HepG2 (cell line): ENCODE results near the gene COL4A2. TPM values are rescaled to one million over a fixed set of nuclear protein-coding genes. Genes with fewer than 3 reads are reported as not detected.

ENCODE experiments used
- ATAC-seq: fragments of 200-7000 bp; cut with Tn5 transposase; 3 replicates; pipeline ENCODE4 v1.9.1; 2020; ENCODE audit warnings: mild to moderate bottlenecking, moderate library complexity
- BruUV-seq: library from RNA; stranded (reverse); fragments of 400-500 nt; replicated peaks from 2 replicates; lab custom pipeline; 2021; lab: Mats Ljungman, UMichigan
- CTCF ChIA-PET: fragments of 300-600 bp; formaldehyde crosslinking; extraction: SDS; loops from one replicate; lab custom pipeline; 2021; ENCODE audit warnings: low total read pairs, inconsistent platforms, low intra/inter-chr PET ratio; lab: Yijun Ruan, JAX
- POLR2A ChIA-PET: fragments of 350-600 bp; sonication (Branson Sonifier 250); formaldehyde crosslinking; loops from one replicate; lab custom pipeline; 2020; ENCODE audit warnings: antibody characterized with exemption, inconsistent platforms; lab: Yijun Ruan, JAX
- DNase-seq: peaks from one replicate; pipeline ENCODE4 v3.0.0-alpha.2; 2015; ENCODE audit warnings: low spot score
- FAIRE-seq: peaks from 3 replicates; lab custom pipeline; 2011; peaks lifted over from hg19 to GRCh38; lab: Jason Lieb, UNC
- H2AFZ ChIP-seq: one replicate; pipeline ENCODE4 v1.6.1; 2011; ENCODE audit warnings: low read length, inconsistent platforms
- H3K27ac ChIP-seq: fragments of 300-600 bp; 3 replicates; pipeline ENCODE4 v1.8.0; 2011; ENCODE audit warnings: mixed run types, mild to moderate bottlenecking, mixed read lengths, low read length, inconsistent platforms; ENCODE audit not compliant: insufficient read depth; ENCODE audit errors: extremely low read length
- H3K27me3 ChIP-seq, 2 experiments: fragments of 200-600 bp in 1 of 2; 2 replicates in 1 of 2; 3 replicates in 1 of 2; pipeline versions ENCODE4 v1.6.0 to v1.8.0; 2011; ENCODE audit warnings: low read length in 2 of 2, mild to moderate bottlenecking in 2 of 2, moderate library complexity in 2 of 2, inconsistent platforms in 1 of 2; ENCODE audit not compliant: insufficient read depth in 2 of 2, control insufficient read depth in 1 of 2
- H3K36me3 ChIP-seq, 2 experiments: fragments of 200-600 bp in 1 of 2; replicated peaks in 1 of 2; 2 replicates in 1 of 2; 3 replicates in 1 of 2; pipeline versions ENCODE4 v1.5.1 to v1.8.0; 2011; ENCODE audit warnings: low read length in 2 of 2, inconsistent platforms in 1 of 2; ENCODE audit not compliant: insufficient read depth in 2 of 2, control insufficient read depth in 1 of 2
- H3K4me1 ChIP-seq: 2 replicates; pipeline ENCODE4 v1.5.1; 2012; ENCODE audit warnings: low read length, inconsistent platforms; ENCODE audit not compliant: insufficient read depth
- H3K4me2 ChIP-seq: 2 replicates; pipeline ENCODE4 v1.6.0; 2011; ENCODE audit warnings: low read depth, low read length, inconsistent platforms
- H3K4me3 ChIP-seq, 3 experiments: fragments of 200-600 bp in 1 of 3; sonication (generic), shearing (Covaris generic) in 1 of 3; replicated peaks in 1 of 3; 2 replicates each; pipeline ENCODE4 v1.5.1; 2011 to 2016; ENCODE audit warnings: low read length in 3 of 3, inconsistent platforms in 2 of 3, low read depth in 2 of 3, mild to moderate bottlenecking in 2 of 3, control low read depth in 1 of 3, mixed read lengths in 1 of 3; ENCODE audit not compliant: insufficient read depth in 1 of 3
- H3K79me2 ChIP-seq: one replicate; pipeline ENCODE4 v1.6.1; 2011; ENCODE audit warnings: low read length, inconsistent platforms; ENCODE audit not compliant: insufficient read depth
- H3K9ac ChIP-seq: 2 replicates; pipeline ENCODE4 v1.6.0; 2011; ENCODE audit warnings: mild to moderate bottlenecking, low read depth, low read length, inconsistent platforms; ENCODE audit not compliant: insufficient read depth
- H3K9me3 ChIP-seq: 2 replicates; pipeline ENCODE4 v1.5.1; 2012; ENCODE audit warnings: mild to moderate bottlenecking, low read length
- H4K20me1 ChIP-seq: 2 replicates; pipeline ENCODE4 v1.6.0; 2011; ENCODE audit warnings: inconsistent platforms, mild to moderate bottlenecking, low read length, moderate library complexity; ENCODE audit not compliant: insufficient read depth
- CENPT ChIP-seq: sonication (generic); formaldehyde crosslinking; IDR thresholded peaks from 2 replicates; pipeline ENCODE4 v1.8.0; 2022; ENCODE audit warnings: low read depth, mild to moderate bottlenecking, moderate library complexity, missing genetic modification reagents
- ZC3H13 ChIP-seq: sonication (generic); formaldehyde crosslinking; IDR thresholded peaks from 2 replicates; pipeline ENCODE4 v1.8.1; 2023; ENCODE audit warnings: mild to moderate bottlenecking, missing genetic modification reagents, moderate library complexity
- ZNF629 ChIP-seq: sonication (generic); formaldehyde crosslinking; conservative IDR thresholded peaks from 2 replicates; pipeline ENCODE4 v1.5.0; 2020; ENCODE audit warnings: missing genetic modification reagents
- WGBS: methylation state at CpG from one replicate; pipeline ENCODE4 v1.1.6; 2017; ENCODE audit warnings: low lambda C conversion rate; 5-methylcytosine and 5-hydroxymethylcytosine counted together
- in situ Hi-C: cut with HindIII; loops from 2 replicates; pipeline ENCODE4 v1.10.0; 2017; ENCODE audit warnings: low pct_unique_long_range_greater_than_20kb; ENCODE audit not compliant: extremely low pct_ligation_motif_present
- intact Hi-C: fragments of 100-400 bp; cut with micrococcal nuclease; formaldehyde crosslinking; loops from one replicate; pipeline ENCODE4 v1.10.0; 2022; ENCODE audit not compliant: unreplicated experiment
- polyA plus RNA-seq, 8 experiments: library from polyadenylated mRNA; depleted of rRNA in 3 of 8; stranded (reverse) in 7 of 8; unstranded in 1 of 8; fragments of >200 nt; fragmentation: Illumina TruSeq in 4 of 8; extraction: Trizol in 4 of 8; gene quantifications; 2 replicates each; pipeline versions ENCODE4 v1.2.1 to v1.2.3, GENCODE V29; 2011 to 2016; ENCODE audit warnings: low read depth in 4 of 8, missing spikeins in 1 of 8, mixed read lengths in 1 of 8; ENCODE audit not compliant: insufficient read depth in 1 of 8
- total RNA-seq, 5 experiments: library from RNA; depleted of rRNA; stranded (reverse); fragments of >200 nt; fragmentation: Illumina TruSeq; extraction: Trizol; gene quantifications; 2 replicates each; pipeline ENCODE4 v1.2.3, GENCODE V29; 2016; ENCODE audit warnings: low read depth in 1 of 5
- TF ChIP-seq, protein P1 (sequence below): fragments of 450-650 bp; IDR thresholded peaks from 2 replicates; pipeline ENCODE4 v1.6.1; 2016
- TF ChIP-seq, protein P2 (sequence below): sonication (generic); formaldehyde crosslinking; IDR thresholded peaks from 2 replicates; pipeline ENCODE4 v1.4.0; 2020; ENCODE audit warnings: missing genetic modification reagents

Gene COL4A2
- total and polyA plus RNA-seq, 2 of the 13 experiments (the other 11 are each of a cell fraction or from before 2014, with no cell fraction given): 0.22 to 1.9 TPM

DNA sequence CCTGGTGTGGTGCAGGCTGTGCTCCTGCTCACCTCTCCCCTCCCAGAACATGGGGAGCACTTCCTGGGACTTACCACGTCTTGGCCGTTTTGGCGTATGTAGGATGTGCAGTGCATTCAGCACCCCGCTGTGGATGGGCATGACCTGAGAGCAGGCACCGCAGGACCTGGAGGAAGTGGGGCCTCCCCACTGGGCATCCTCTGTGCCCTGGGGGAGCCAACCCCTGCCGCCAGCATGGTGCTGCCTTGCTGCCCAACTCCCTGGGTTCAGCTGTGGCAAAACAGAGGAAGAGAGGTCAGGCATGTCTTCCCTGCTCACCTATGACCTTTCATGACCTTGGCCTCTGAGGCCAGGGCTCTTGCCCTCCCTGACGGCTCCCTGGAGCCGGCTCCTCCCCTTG lies 150.9 kb downstream of the COL4A2 start (continued):
- TF ChIP-seq ZC3H13 (CRISPR knock-in tag) (no peak), CENPT (CRISPR knock-in tag) (no peak)

DNA sequence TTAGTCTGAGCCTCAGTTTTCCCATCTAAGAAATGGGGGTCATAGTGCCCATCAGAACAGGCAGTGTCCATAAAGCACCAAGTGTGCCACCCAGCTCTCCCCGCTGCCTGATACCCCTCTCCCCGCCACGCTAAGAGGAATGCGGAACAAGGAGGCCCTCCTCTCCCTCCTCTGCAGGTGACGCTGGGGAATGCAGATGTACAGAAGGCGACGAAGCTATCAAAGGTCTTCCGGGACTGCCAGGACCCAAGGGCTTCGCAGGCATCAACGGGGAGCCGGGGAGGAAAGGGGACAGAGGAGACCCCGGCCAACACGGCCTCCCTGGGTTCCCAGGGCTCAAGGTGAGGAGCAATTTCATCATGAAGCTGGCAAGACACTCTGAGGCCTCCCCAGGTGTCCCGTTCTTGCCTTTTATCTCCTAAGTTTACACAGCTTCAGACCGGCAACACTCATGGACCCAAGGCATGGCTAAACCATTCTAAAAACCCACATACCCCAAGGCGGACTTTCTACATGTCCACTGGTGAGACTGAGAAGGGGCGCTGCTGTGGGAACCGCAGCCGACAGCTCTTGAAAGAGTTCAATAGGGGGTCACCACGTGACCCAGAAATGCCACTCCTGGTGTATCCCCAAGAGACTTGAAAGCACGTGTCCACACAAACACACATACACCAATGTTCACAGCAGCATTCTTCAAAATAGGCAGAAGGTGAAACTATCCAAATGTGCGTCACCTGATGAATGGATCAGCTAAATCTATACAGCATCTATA lies 151.7 kb downstream of the COL4A2 start:
- no peak overlapping the region for H3K4me2 ChIP-seq
- no peak for DNase-seq
- H3K9ac ChIP-seq: no peak overlapping the region
- H3K27me3 ChIP-seq: peaks cover 0 to 31% of the 10 kb centered on the region in 2 experiments; a peak in 2 of 5 replicates
- H2AFZ ChIP-seq: no peak overlapping the region
- ChIA-PET POLR2A (no interaction called here), CTCF (no interaction called here)
- FAIRE-seq: no peak
- H3K4me1 ChIP-seq: peaks cover 36% of the 10 kb centered on the region
- no TSS peak for BruUV-seq
- TF ChIP-seq, protein P1, sequence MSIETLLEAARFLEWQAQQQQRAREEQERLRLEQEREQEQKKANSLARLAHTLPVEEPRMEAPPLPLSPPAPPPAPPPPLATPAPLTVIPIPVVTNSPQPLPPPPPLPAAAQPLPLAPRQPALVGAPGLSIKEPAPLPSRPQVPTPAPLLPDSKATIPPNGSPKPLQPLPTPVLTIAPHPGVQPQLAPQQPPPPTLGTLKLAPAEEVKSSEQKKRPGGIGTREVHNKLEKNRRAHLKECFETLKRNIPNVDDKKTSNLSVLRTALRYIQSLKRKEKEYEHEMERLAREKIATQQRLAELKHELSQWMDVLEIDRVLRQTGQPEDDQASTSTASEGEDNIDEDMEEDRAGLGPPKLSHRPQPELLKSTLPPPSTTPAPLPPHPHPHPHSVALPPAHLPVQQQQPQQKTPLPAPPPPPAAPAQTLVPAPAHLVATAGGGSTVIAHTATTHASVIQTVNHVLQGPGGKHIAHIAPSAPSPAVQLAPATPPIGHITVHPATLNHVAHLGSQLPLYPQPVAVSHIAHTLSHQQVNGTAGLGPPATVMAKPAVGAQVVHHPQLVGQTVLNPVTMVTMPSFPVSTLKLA: peak; percentile 32
- TF ChIP-seq, protein P2, sequence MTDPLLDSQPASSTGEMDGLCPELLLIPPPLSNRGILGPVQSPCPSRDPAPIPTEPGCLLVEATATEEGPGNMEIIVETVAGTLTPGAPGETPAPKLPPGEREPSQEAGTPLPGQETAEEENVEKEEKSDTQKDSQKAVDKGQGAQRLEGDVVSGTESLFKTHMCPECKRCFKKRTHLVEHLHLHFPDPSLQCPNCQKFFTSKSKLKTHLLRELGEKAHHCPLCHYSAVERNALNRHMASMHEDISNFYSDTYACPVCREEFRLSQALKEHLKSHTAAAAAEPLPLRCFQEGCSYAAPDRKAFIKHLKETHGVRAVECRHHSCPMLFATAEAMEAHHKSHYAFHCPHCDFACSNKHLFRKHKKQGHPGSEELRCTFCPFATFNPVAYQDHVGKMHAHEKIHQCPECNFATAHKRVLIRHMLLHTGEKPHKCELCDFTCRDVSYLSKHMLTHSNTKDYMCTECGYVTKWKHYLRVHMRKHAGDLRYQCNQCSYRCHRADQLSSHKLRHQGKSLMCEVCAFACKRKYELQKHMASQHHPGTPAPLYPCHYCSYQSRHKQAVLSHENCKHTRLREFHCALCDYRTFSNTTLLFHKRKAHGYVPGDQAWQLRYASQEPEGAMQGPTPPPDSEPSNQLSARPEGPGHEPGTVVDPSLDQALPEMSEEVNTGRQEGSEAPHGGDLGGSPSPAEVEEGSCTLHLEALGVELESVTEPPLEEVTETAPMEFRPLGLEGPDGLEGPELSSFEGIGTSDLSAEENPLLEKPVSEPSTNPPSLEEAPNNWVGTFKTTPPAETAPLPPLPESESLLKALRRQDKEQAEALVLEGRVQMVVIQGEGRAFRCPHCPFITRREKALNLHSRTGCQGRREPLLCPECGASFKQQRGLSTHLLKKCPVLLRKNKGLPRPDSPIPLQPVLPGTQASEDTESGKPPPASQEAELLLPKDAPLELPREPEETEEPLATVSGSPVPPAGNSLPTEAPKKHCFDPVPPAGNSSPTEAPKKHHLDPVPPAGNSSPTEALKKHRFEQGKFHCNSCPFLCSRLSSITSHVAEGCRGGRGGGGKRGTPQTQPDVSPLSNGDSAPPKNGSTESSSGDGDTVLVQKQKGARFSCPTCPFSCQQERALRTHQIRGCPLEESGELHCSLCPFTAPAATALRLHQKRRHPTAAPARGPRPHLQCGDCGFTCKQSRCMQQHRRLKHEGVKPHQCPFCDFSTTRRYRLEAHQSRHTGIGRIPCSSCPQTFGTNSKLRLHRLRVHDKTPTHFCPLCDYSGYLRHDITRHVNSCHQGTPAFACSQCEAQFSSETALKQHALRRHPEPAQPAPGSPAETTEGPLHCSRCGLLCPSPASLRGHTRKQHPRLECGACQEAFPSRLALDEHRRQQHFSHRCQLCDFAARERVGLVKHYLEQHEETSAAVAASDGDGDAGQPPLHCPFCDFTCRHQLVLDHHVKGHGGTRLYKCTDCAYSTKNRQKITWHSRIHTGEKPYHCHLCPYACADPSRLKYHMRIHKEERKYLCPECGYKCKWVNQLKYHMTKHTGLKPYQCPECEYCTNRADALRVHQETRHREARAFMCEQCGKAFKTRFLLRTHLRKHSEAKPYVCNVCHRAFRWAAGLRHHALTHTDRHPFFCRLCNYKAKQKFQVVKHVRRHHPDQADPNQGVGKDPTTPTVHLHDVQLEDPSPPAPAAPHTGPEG: no peak
- peak; percentile 68 for TF ChIP-seq ZNF629 (CRISPR knock-in tag)
- intact Hi-C loops: loop anchor here (5.0 to 10.0 kb wide), 3 partner anchors 136 to 256 kb away; partner anchors contain the start of genes ING1 and NAXD
- in situ Hi-C loops: loop anchor here (5.0 kb wide), 1 partner anchor 104 kb away; the partner anchor contains the start of gene RAB20
- no peaks in the 10 kb centered on the region for H3K9me3 ChIP-seq
- ATAC-seq: no peak
- H3K4me3 ChIP-seq: no peak overlapping the region
- no peaks in the 10 kb centered on the region for H3K36me3 ChIP-seq
- H4K20me1 ChIP-seq: no peaks in the 10 kb centered on the region
- 61% methylated on average over 17 of the region's 22 CpGs for whole genome bisulfite sequencing
- no peaks in the 10 kb centered on the region for H3K79me2 ChIP-seq
- no peak overlapping the region for H3K27ac ChIP-seq
